Stimulated activated CD4-positive, alpha-beta T cell treated with anti-CD3 and anti-CD28 coated beads, Interleukin-1b, Interleukin-23, amount 100 ng/mL, for 24 hours (primary cell): ENCODE data around the gene HSD17B4.
"Not testable (repeated sequence)": the region's sequence is repeated elsewhere in the genome, so short reads cannot be mapped to it uniquely, and the experiment has no call there.

ENCODE experiments used
- DNase-seq, 4 experiments: peaks; one replicate each; pipeline ENCODE4 v3.0.0-alpha.2; 2020; ENCODE audit warnings: low read depth in 4 of 4, low spot score in 1 of 4

Gene HSD17B4

DNA sequence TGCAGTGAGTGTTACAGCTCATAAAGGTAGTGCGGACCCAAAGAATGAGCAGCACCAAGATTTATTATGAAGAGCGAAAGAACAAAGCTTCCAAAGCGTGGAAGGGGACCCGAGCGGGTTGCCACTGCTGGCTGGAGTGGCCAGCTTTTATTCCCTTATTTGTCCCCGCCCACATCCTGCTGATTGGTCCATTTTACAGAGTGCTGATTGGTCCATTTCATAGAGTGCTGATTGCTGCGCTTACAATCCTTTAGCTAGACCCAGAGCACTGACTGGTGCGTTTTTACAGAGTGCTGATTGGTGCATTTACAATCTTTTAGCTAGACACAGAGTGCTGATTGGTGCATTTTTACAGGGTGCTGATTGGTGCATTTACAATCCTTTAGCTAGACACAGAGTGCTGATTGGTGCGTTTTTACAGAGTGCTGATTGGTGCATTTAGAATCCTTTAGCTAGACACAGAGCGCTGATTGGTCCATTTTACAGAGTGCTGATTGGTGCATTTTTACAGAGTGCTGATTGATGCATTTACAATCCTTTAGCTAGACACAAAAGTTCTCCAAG, 19.5 kb upstream of the HSD17B4 start:
- DNase-seq: not testable (repeated sequence)

DNA sequence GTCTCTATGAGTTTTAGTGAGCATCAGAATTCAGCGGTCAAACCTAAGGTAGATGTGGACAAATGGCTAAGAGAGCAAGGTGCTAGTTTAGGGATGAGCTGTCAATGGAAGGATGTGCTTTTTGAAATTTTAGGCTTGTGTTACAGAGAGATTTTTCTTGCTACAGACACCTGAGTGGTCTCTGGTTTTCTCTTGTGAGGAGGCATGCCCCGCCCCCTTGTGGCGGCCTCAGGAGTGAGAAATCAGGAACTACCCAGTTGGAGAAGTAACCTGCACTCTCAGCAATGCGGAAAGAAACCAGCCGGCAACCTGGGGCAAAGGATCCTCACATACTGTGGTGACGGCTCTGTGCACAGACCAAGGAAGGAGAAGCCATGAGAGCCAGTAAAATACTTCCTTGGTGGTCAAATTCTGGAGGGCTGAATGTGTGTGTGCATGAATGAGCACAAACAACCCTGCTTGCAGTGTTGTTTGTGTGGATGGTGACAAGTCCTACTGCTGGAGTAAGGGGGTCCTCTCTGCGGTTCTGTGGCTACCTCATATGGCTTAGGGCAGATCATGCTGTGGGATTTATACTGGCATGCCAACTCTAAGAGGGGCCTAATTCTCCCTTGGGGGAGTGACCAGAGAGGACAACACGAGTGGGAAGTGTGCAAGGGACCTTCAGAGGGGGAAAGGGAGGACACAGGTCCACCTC, 16.7 kb upstream of the HSD17B4 start:
- DNase-seq: peak; percentile 38 to 59 (median 52)

DNA sequence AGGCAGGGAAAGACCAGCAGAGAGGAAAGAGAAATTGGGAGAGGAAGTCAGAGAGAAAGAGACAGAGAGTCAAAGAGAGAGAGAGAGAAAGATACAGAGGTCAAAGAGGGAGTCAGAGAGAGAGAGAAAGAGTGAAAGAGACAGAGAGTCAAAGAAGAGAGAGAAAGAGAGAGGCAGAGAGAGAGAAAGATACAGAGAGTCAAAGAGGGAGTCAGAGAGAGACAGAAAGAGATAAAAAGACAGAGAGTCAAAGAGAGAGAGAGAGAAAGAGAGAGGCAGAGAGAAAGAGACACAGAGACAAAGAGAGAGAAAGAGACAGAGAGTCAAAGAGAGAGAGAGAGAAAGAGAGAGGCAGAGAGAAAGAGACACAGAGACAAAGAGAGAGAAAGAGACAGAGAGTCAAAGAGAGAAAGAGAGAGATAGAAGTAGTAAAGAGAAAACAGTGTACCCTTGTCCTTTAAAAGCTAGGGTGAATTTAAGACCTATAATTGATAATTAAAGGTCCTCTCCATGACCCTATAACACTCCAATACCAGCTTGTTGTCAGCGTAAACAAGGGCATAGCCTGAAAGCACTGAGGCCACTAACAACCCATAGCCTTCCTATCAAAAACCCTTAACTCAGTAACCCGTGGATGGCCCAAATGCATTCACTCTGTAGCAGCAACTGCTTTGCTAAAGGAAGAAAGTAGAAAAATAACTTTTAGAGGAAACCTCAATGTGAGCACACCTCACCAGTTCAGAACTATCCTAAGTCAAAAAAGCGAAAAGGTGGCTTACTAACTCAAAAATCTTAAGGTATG, 14.3 kb upstream of the HSD17B4 start:
- not testable (repeated sequence) for DNase-seq

DNA sequence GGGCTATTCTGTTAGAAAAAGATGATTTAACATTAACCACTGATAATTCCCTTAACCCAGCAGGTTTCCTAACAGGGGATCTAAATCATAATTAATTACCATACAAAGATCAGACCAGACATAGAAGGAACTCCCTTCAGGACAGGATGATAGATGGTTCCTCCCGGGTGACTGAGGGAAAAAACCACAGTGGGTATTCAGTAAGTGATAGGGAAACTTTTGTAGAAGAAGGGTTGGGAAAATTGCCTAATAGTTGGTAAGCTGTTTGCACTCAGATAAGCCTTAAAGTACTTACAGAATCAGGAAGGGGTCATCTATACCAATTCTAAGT, 13.7 kb upstream of the HSD17B4 start:
- not testable (repeated sequence) for DNase-seq

DNA sequence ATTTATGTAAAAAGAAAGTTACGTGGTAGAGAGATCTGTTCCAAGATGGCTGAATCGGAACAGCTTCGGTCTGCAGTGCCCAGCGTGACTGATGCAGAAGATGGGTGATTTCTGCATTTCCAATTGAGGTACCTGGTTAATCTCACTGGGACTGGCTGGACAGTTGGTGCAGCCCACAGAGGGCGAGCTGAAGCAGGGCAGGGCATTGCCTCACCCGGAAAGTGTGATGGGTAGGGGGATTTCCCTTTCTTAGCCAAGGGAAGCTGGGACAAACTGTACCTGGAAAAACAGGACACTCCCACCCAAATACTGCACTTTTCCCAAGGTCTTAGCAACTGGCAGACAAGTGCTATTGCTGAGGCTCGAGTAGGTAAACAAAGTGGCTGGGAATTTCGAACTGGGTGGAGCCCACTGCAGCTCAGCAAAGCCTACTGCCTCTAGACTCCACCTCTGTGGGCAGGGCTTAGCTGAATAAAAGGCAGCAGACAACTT, 13.1 kb upstream of the HSD17B4 start:
- DNase-seq: no peak

DNA sequence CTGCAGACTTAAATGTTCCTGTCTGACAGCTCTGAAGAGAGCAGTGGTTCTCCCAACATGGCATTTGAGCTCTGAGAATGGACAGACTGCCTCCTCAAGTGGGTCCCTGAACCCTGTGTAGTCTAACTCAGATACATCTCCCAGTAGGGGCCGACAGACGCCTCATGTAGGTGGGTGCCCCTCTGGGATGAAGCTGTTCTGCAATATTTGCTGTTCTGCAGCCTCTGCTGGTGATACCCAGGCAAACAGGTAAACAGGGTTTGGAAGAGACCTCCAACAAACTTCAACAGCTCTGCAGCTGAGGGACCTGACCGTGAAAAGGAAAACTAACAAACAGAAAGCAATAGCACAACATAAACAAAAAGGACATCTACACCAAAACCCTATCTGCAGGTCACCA, 12.7 kb upstream of the HSD17B4 start:
- DNase-seq: not testable (repeated sequence)

DNA sequence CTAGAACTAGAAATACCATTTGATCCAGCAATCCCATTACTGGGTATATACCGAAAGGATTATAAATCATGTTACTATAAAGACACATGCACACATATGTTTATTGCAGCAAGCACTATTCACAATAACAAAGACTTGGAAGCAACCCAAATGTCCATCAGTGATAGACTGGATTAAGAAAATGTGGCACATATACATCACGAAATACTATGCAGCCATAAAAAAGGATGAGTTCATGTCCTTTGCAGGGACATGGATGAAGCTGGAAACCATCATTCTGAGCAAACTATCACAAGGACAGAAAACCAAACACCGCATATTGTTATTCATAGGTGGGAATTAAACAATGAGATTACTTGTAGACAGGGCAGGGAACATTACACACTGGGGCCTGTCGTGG, 7.7 kb upstream of the HSD17B4 start:
- DNase-seq: not testable (repeated sequence)

DNA sequence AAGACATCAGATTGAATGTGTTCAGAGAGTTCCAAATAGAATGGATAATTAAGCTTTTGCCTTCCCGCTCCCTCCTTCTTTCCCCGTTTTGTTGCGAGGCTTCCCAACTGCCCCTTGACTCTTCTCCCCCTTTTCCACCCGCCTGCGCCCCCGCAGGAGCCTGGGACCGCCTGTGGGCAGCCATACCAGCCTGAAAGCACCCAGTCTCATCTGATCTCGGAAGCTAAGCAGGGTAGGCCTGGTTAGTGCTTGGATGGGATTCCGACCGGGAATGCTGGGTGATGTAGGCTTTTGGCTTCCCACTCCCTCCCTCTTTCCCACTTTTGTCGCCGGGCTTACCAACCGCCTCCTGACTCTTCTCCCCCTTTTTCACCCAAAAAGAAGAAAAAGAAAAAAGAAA, 6.8 kb upstream of the HSD17B4 start:
- no peak for DNase-seq

DNA sequence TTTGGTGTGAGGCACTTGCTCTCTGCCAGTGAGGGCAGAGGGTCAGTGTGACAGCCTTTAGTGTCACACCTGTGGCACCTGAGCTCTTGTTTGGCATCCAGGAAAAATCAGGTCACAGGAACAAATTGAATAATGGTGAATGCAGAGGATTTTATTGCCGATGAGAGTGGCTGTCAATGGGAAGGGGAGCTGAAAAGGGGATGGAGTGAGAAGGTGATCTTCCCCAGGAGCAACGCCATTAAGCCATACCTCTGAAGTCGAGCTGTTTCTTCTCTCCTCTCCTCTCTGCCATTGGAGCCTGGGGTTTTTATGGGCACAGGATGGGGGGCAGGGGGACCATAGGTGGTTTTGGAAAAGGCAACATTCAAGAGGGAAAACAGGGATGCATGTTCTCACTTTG, 2.4 kb upstream of the HSD17B4 start:
- no peak for DNase-seq

DNA sequence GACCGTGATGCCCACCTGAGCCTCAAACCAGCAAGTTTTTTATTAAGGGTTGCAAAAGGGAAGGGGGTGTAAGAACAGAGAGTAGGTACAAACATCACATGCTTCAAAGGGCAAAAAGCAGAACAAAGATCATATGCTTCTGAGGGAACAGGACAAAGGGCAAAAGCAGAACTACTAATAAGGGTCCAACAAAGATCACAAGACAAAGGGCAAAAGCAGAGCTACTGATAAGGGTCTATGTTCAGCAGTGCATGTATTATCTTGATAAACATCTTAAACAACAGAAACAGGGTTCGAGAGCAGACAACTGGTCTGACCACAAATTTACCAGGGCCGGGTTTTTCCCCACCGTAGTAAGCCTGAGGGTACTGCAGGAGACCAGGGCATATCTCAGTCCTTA, 1.7 kb upstream of the HSD17B4 start:
- DNase-seq: not testable (repeated sequence)

DNA sequence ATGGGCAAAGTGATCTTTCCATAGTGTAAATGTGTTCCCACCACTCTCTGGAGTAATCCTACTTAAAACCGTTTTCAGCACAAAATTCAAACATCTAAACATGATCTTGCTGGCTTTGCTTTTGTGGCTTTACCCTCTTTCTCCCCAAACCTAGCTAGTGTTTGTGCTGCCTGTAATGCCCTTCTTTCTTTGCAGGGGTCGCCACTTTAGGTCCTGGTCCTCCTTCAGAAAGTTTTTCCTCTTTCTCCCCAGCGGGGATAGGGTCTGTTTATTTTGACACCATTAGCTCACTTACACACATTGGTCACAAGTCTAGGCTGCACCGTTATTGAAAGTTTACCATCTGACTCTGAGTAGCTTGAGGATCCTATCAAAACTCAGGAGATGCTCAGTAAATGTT, 736 bp upstream of the HSD17B4 start:
- no peak for DNase-seq

DNA sequence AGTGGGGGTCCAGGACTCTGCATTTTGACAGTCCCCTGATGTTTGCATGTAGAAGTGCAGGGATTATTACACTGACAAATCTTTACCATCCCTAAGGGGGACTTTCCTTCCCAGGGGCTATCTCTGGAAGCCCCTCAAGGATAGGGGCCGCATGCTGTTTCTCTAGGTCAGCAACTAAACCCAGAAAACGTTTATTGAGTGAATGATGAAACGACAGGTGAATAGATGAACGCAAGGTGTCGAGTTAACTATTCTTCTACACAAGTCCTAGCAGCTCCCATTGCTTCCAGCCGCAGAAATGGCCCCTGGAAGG, 281 bp upstream of the HSD17B4 start:
- no peak for DNase-seq

DNA sequence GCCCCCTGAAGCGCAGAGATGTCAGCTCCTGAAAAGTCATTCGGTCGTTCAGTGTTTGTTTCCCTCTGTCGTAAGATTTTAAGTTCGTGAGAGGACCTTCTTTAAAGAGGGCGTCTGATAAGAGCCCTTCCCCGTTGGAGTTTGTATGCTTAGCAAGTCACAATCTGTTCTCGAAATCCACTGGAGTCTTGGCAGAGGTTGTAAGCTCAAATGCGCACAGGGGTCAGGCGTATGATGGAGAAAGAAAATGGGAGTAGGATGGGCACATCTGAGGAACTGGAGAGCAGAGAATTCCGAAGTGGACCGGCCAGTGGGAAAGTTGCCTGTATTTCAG, 710 bp downstream of the HSD17B4 start:
- DNase-seq: no peak

DNA sequence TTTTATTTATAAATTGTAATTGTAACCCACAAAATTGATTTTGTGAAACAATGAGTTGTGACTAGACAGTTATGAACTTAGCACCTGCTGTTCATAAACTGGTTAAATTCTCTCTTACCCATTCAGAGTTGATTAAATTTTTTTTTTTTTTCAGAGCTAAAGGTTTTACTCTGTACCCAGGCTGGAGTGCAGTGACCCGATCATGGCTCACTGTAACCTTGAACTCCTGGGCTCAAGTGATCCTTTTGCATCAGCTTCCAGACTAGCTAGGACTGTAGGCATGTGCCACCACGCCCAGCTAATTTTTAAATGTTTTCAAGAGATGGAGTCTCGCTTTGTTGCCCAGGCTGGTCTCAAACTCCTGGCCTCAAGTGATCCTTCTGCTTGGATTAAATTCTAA, 1.9 kb downstream of the HSD17B4 start:
- no peak for DNase-seq

DNA sequence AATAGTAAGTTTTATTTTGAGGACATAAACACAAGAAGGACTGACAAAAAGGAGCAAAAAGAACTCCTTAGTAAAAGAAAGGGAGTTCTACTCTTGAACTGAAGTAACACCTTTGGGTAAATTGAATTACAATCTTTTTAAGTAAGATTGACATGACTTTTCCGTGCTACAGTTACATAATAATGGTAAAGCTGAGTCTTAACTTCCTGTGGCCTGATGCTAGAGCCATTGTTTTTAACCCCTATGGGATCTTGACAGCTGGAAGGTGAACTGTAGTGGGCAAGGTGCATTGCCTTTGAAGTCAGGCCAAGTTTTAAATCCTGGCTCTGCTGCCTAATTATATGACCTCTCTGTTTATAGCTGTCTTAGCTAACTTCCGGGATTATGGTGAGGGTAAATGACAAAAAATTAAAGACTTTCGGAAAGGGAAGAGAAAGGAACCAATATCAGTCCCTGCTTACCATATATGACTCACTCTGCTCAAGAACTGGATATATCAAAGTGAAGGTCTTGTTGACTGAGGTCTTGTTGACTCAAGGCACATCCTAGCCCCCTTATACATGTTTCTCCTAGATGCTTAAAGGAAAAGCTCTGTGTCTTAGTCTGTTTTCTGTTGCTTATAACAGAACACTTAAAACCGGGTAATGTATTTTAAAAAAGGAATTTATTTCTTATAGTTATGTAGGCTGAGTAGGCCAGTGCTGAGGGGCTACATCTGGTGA, 6.8 kb downstream of the HSD17B4 start:
- no peak for DNase-seq

DNA sequence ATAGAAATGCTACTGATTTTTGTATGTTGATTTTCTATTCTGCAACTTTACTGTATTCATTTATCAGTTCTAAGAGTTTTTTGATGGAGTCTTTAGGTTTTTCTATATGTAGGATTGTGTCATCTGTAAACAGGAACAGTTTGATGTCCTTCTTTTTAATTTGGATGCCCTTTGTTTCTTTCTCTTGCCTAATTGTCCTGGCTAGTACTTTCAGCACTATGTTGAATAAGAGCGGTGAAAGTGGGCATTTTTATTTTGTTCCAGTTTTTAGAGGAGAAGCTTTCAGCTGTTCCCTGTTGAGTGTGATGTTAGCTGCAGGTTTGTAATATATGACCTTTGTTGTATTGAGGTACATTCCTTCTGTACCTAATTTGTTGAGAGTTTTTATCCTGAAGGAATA, 13.3 kb downstream of the HSD17B4 start:
- no peak for DNase-seq

DNA sequence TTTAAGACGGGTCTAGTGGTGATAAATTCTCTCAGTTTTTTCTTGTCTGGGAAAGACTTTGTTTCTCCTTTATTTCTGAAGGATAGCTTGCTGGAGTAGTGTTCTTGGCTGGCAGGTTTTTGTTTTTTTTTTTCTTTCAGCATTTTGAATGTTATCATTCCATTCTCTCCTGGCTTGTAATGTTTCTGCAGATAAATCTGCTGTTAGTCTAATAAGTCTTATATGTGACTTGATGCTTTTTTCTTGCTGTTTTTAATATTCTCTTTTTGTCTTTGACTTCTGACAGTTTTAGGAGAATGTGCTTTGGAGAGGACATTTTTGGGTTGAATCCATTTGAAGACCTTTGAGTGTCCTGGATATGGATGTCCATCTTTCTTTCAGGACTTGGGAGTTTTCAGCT, 16.0 kb downstream of the HSD17B4 start:
- no peak for DNase-seq

DNA sequence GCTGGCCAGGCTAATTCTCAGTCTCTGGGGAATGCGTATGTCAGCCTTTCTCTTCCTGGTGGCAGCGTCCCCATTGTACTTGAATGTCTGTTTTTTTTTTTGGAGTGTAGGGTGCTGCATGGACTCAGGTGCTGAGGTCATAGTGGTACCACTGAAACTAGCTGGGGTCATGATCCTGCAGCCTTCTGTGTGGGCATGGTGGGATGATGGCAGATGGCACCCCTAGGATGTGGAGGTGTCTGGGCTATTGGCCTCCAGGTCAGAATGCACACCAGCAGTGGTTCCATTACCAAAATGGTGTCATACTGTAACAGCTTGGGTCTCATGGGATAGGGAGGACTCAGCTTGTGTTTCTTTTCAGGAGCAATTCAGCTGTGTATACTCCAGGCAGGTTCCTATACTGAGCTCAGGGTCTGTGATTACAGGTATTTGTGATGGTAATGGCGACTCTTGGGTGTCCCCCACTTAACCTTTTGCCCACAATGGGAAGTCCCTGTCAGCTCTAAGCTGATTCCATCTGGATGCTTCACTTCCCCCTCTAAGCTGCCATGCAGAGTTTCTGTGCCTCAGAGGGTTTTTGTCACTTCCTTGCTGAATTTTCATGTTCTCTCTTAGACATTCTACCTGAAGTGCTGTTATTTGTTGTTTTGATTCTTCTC, 17.9 kb downstream of the HSD17B4 start:
- DNase-seq: no peak

DNA sequence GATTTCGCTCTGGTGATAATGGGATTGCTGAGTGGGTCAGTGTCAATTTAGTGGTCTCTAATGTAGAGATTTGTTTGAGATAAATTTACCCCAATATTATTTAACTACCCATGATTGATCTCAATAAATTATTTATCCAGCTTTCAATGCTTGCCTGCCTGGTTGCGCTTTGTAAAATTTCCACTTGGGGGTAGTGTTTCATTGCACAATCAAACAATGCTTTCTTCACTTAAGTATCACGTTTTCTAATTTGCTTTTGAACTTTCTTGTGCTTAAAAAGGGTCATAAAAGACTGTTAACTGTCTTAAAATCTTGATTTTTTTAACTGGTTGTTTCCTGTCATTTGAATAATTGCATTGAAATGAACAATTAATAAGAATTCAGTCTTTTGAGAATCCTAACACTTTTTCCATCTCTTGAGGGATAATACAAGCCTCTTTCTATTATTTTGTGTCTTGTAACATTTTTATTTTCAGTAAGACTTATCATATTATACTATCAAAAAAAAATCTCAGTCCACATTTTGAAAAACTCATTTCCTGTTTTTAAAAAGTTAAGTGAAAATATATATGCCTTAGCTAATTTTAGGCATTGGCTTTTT, 18.7 kb downstream of the HSD17B4 start:
- DNase-seq: no peak

DNA sequence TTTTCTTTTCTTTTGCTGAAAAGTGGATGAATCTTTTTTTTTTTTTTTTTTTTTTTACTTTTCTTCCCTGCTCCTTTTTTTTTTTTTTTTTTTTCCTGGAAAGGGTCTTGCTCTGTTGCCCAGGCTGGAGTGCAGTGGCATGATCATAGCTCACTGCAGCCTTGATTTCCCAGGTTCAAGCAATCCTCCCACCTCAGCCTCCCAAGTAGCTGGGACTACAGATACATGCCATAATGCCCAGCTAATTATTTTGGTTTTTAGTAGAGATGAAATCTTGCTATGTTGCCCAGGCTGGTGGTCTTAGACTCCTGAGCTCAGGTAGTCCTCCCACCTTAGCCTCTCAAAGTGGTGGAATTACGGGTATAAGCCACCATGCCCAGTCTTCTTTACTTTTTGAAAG, 20.9 kb downstream of the HSD17B4 start:
- no peak for DNase-seq

DNA sequence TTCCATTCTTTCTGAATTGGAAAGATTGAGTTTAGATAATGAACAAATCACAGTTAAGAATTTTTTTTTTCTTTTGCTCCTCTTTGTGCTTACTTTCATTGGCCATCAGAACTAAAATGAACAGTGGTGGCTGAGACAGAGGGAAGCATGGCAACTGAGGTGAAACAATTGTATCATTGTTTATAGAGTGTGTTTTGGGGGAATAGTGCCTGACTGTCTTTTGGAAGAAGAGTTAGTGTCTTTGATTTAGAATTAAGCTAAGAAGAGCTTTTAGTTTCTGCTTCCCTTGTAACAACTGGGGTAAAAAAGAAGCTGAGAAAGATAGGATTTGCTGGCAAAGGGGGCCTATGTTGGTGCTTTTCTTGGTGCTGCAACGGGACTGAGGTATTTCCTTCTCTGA, 24.0 kb downstream of the HSD17B4 start:
- no peak for DNase-seq
